T-helper 17 cell (primary cell): ENCODE data around the gene TMIGD2. TPM values are rescaled to one million over a fixed set of nuclear protein-coding genes. Genes with fewer than 3 reads are reported as not detected.
"Not testable (repeated sequence)": the region's sequence is repeated elsewhere in the genome, so short reads cannot be mapped to it uniquely, and the experiment has no call there.

Source experiments
- ATAC-seq: fragments of 150-1000 bp; cut with Tn5 transposase; 2 replicates; pipeline ENCODE4 v1.10.0; 2021; ENCODE audit warnings: mild to moderate bottlenecking, moderate library complexity
- DNase-seq, 3 donors: peaks; one replicate each; pipeline versions ENCODE4 v3.0.0 to v3.0.0-alpha.2; 2020 to 2021
- H3K9me3 ChIP-seq: one replicate; pipeline ENCODE4 v1.7.0; 2013; ENCODE audit warnings: low read length, mild to moderate bottlenecking; ENCODE audit not compliant: control insufficient read depth, poor library complexity, severe bottlenecking
- H3K27ac Mint-ChIP-seq: one replicate; pipeline ENCODE4 v1.8.0; 2022; ENCODE audit warnings: mild to moderate bottlenecking, moderate library complexity, mixed read lengths
- H3K27me3 Mint-ChIP-seq: one replicate; pipeline ENCODE4 v1.8.0; 2022; ENCODE audit warnings: mixed read lengths
- H3K36me3 Mint-ChIP-seq: one replicate; pipeline ENCODE4 v1.8.0; 2022; ENCODE audit warnings: low read depth, mixed read lengths
- H3K4me1 Mint-ChIP-seq: one replicate; pipeline ENCODE4 v1.8.0; 2022; ENCODE audit warnings: mild to moderate bottlenecking, mixed read lengths
- H3K4me3 Mint-ChIP-seq: one replicate; pipeline ENCODE4 v1.8.0; 2022; ENCODE audit warnings: mild to moderate bottlenecking, moderate library complexity, mixed read lengths
- total RNA-seq, 4 donors: library from RNA in 2 of 4; stranded (reverse) in 2 of 4; gene quantifications; one replicate each; pipeline ENCODE4 v1.2.3 and lab custom pipeline; 2022 to 2026

TMIGD2 gene
- total RNA-seq, 2 donors from 2014 or later = 5.2 to 7.9 TPM

- Mint-ChIP-seq H3K4me3 (no peak overlapping the region), H3K4me1 (peaks cover 10% of the 10 kb centered on the region), H3K36me3 (peaks cover 5% of the 10 kb centered on the region), H3K27me3 (no peaks in the 10 kb centered on the region), H3K27ac (no peak overlapping the region)
- no peak for ATAC-seq
- no peaks in the 10 kb centered on the region for H3K9me3 ChIP-seq
- no peak for DNase-seq
These were observed 32.9 kb upstream of the TMIGD2 start for GRCh38 chr19:4334929-4335570.

- H3K9me3 ChIP-seq = no peaks in the 10 kb centered on the region
- Mint-ChIP-seq H3K4me1 (peaks cover 17% of the 10 kb centered on the region), H3K4me3 (no peak overlapping the region), H3K27me3 (no peaks in the 10 kb centered on the region), H3K36me3 (no peaks in the 10 kb centered on the region), H3K27ac (no peak overlapping the region)
- ATAC-seq (no peak), DNase-seq (no peak)
These were observed 27.7 kb upstream of the TMIGD2 start for GRCh38 chr19:4329858-4330257.

GRCh38 chr19:4328991-4329681 is 26.9 kb upstream of the TMIGD2 start:
- H3K36me3 Mint-ChIP-seq, DNase-seq, ATAC-seq, H3K9me3 ChIP-seq, H3K27me3 Mint-ChIP-seq: not testable (repeated sequence)
- H3K4me1 Mint-ChIP-seq = peaks cover 17% of the 10 kb centered on the region
- H3K27ac Mint-ChIP-seq = peak overlapping the region; percentile 72
- peak overlapping the region; percentile 89 for H3K4me3 Mint-ChIP-seq

DNA sequence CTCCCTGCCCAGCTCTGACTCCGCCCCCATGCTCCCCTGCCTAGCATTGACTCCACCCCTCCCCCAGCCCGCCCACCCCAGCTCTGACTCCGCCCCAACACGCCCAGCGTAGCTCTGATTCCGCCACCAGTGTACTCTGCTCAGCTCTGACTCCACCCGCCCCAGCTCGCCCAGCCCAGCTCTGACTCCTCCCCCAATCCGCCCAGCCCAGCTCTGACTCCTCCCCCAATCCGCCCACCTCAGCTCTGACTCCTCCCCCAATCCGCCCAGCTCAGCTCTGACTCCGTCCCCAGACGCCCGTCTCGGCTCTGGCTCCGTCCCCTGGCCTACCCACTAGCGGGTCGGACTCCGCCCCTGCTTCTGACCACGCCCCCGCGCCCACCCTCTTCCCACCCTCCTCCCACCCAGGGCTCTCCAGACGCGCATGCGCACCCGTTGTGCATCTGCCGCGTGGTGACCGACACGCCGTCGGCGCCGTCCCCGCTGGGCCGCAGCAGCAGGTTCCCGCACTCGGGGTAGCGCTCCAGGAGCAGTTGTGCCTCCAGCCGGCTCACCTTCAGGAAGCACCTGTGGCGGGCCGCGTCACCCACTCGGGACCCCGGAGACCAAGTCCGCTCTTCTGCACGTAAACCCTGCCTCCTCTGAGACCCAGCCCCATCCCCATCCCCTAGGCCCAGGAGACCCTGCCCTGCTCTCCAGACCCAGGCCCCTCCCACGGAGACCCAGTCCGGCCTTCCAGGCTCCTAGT is 26.2 kb upstream of the TMIGD2 start:
- Mint-ChIP-seq H3K4me3 (peak overlapping the region; percentile 89), H3K4me1 (peaks cover 17% of the 10 kb centered on the region), H3K27ac (peak overlapping the region; percentile 72), H3K27me3 (no peaks in the 10 kb centered on the region), H3K36me3 (no peaks in the 10 kb centered on the region)
- DNase-seq = peak; percentile 84 to 90 (median 89)
- ATAC-seq = peak; percentile 88
- no peaks in the 10 kb centered on the region for H3K9me3 ChIP-seq

GRCh38 chr19:4327877-4328242 is 25.7 kb upstream of the TMIGD2 start:
- Mint-ChIP-seq H3K27me3 (no peaks in the 10 kb centered on the region), H3K4me1 (peaks cover 17% of the 10 kb centered on the region), H3K4me3 (peak overlapping the region; percentile 89), H3K27ac (peak overlapping the region; percentile 72), H3K36me3 (no peaks in the 10 kb centered on the region)
- DNase-seq (no peak), ATAC-seq (peak; percentile 20)
- no peaks in the 10 kb centered on the region for H3K9me3 ChIP-seq

DNA sequence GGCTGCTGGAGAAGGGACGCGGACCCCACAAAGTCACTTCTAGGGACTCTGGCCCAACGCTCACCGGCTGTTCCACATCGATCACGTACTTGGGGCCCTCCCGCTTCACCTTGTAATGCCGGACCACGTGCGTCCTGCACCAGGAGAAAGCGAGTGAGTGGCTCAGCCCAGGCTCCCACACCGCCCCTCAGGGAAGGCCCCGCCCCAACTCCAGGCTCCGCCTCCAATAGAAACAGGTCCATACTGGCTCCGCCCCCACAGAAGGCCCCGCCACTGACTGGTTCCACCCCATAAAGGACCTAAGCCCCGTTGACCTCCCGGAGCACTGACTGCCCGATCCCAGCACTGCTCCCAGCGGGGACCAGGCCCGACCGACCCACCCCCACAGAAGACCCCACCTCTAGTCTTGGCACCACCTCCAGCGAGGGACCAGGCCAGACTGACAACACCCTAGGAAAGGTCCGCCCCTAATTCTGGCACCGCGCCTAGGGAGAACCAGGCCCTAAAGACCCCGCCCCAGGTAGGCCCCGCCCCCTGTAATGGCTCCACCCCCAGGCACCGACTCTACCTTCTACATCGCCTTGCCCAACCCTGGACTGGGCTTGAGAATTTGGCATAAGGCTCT is 25.2 kb upstream of the TMIGD2 start:
- no peaks in the 10 kb centered on the region for H3K36me3 Mint-ChIP-seq
- ATAC-seq (peak; percentile 35), DNase-seq (peak; percentile 43 to 48 (median 45))
- peaks cover 17% of the 10 kb centered on the region for H3K4me1 Mint-ChIP-seq
- H3K9me3 ChIP-seq = no peaks in the 10 kb centered on the region
- H3K27ac Mint-ChIP-seq = peak overlapping the region; percentile 72
- H3K27me3 Mint-ChIP-seq = no peaks in the 10 kb centered on the region
- peak overlapping the region; percentile 89 for H3K4me3 Mint-ChIP-seq

DNA sequence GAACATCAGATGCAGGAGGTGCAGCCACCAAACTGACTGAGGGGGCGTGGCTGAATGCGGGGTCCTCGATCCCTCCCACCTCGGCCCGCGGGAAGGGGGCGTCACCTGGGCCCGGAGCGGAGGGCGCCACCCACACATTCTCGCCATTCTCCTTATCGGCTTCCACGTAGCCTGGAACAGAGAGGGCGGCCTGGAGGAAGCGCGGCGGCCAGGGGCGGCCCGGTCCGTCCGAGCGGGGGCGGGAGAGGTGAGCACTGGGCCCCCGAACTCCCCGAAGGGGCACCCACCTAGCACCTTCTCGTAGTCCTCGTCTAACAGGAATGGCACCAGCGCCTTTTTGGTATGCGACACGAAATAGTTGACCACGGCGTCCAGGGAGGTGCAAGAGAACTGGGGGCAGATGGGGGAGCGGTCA is 24.7 kb upstream of the TMIGD2 start:
- DNase-seq (no peak), ATAC-seq (no peak)
- H3K4me3 Mint-ChIP-seq = peak overlapping the region; percentile 89
- H3K36me3 Mint-ChIP-seq = no peaks in the 10 kb centered on the region
- H3K27me3 Mint-ChIP-seq = no peaks in the 10 kb centered on the region
- peaks cover 17% of the 10 kb centered on the region for H3K4me1 Mint-ChIP-seq
- H3K27ac Mint-ChIP-seq = peak overlapping the region; percentile 72
- H3K9me3 ChIP-seq = no peaks in the 10 kb centered on the region

DNA sequence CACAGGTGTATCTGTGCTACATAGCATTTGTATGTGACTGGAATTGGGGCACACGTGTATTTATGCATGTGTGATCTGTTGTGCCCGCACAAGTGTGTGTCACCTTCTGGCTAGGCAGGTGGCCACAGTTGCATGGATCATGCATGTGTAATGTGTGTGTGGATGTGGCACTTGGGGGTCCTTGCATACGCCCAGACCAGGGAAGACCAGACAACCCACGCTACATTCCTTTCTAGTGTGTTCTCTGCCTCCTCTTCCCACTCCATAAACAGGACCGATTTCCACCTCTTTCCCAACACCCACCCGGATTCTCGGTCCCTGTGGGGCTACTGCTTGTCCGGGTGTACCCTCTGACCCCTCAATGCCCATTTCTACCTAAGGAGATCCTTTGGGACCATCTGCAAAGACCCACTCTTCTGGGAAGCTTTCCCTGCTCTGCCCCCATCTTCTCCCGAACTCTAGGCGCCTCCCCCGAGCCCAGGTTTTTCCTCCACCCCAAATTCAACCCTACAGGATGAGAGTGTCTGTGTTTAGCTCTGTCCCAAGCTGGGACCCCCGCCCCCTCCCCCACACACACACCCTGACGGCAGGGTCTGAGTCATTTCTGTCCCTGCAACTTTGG is 24.1 kb upstream of the TMIGD2 start:
- peaks cover 17% of the 10 kb centered on the region for H3K4me1 Mint-ChIP-seq
- H3K4me3 Mint-ChIP-seq = peak overlapping the region; percentile 85
- no peaks in the 10 kb centered on the region for H3K9me3 ChIP-seq
- no peaks in the 10 kb centered on the region for H3K27me3 Mint-ChIP-seq
- no peak for ATAC-seq
- no peak overlapping the region for H3K27ac Mint-ChIP-seq
- DNase-seq = no peak
- H3K36me3 Mint-ChIP-seq = no peaks in the 10 kb centered on the region

DNA sequence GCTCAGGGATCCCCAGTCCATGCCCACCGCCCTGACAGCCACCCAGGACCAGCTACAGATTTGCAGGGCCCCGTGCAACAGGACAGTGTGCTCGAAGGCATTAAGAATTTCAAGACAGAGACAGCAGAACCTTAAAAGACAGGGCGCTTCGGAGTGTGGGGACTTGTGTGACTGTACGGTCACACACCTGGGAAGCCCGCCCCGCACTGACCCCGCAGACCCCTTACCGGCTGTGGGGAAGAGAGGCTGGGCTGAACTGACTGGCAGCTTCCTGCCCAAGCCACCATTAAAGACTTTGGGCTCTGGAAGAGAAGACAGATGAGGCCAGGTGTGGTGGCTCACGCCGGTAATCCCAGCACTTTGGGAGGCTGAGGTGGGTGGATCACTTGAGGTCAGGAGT is 22.0 kb upstream of the TMIGD2 start:
- Mint-ChIP-seq H3K27ac (no peak overlapping the region), H3K4me1 (peaks cover 17% of the 10 kb centered on the region), H3K4me3 (no peak overlapping the region), H3K27me3 (no peaks in the 10 kb centered on the region), H3K36me3 (no peaks in the 10 kb centered on the region)
- no peaks in the 10 kb centered on the region for H3K9me3 ChIP-seq
- ATAC-seq = no peak
- no peak for DNase-seq

- Mint-ChIP-seq H3K4me3 (no peak overlapping the region), H3K27me3 (no peaks in the 10 kb centered on the region), H3K27ac (no peak overlapping the region), H3K4me1 (peaks cover 17% of the 10 kb centered on the region), H3K36me3 (no peaks in the 10 kb centered on the region)
- H3K9me3 ChIP-seq = no peaks in the 10 kb centered on the region
- ATAC-seq (no peak), DNase-seq (no peak)
These were observed 21.5 kb upstream of the TMIGD2 start for GRCh38 chr19:4323692-4324091.

GRCh38 chr19:4322942-4323665 is 20.9 kb upstream of the TMIGD2 start:
- H3K4me1 Mint-ChIP-seq = peaks cover 14% of the 10 kb centered on the region
- H3K9me3 ChIP-seq = no peaks in the 10 kb centered on the region
- H3K27ac Mint-ChIP-seq = no peak overlapping the region
- H3K27me3 Mint-ChIP-seq = no peaks in the 10 kb centered on the region
- ATAC-seq (no peak), DNase-seq (no peak)
- no peaks in the 10 kb centered on the region for H3K36me3 Mint-ChIP-seq
- H3K4me3 Mint-ChIP-seq = no peak overlapping the region

GRCh38 chr19:4320419-4320818 is 18.2 kb upstream of the TMIGD2 start:
- no peak overlapping the region for H3K4me3 Mint-ChIP-seq
- peaks cover 4% of the 10 kb centered on the region for H3K4me1 Mint-ChIP-seq
- no peaks in the 10 kb centered on the region for H3K27me3 Mint-ChIP-seq
- peaks cover 2% of the 10 kb centered on the region for H3K36me3 Mint-ChIP-seq
- DNase-seq (no peak), ATAC-seq (no peak)
- H3K27ac Mint-ChIP-seq = no peak overlapping the region
- no peaks in the 10 kb centered on the region for H3K9me3 ChIP-seq
